ENCODE measurements around the gene TMEM239.
"Not testable (repeated sequence)": the region's sequence is repeated elsewhere in the genome, so short reads cannot be mapped to it uniquely, and the experiment has no call there.

TMEM239 gene

DNA sequence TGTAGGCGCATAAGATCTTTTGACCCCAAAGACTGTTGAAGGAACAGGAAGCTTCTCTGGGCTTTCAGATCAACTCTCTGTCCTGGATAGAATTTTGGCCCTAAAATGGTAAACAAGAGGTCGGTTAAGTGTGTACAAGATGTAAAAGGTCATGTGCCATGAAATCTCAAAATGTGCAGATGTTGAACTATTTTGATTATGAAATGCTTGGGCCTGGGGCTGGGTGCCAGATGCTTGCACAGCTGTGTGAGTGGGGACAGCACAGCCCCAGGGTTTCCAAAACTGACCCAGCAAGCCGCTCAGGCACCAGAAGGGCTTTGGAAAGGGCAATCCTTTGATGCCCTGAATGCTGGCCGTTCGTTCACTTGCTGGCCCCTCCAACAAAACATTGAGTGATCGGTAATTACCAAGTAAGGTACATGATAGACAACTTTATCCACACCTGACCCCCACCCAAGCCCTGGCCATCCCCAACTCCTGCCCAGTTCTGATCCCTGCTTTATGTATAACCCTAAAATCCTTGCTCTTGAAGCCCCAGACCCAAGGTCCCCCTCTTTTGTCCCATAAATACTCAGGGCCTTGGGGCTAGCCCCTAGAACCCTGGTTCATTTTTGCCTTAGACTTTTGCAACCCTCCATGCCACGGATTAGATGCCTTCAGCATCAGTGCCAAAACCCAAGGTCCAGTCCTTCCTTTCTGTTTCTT is 1.9 kb downstream of the TMEM239 start:
- Histone ChIP-seq H3K9ac (ENCODE audit: low read length in 5 of 5) (no peak overlapping the region), H3K9me3 (ENCODE audit: control insufficient read depth in 5 of 5, low read length in 5 of 5) (no peaks in the 10 kb centered on the region), H3K27ac (ENCODE audit: low read depth, low read length) (peak overlapping the region; percentile 52), H3K4me1 (ENCODE audit: control insufficient read depth in 5 of 5, insufficient read depth in 5 of 5, low read length in 5 of 5) (peaks cover 4 to 71% (median 53%) of the 10 kb centered on the region in 5 donors), H3K4me3 (ENCODE audit: low read depth in 1 of 5, low read length in 5 of 5) (no peak overlapping the region), H3K27me3 (ENCODE audit: control insufficient read depth in 5 of 5, insufficient read depth in 4 of 5, low read length in 5 of 5) (peaks cover 0 to 13% (median 9%) of the 10 kb centered on the region in 5 donors), H3K36me3 (ENCODE audit: control insufficient read depth in 5 of 5, insufficient read depth in 5 of 5, low read length in 5 of 5) (no peaks in the 10 kb centered on the region)

DNA sequence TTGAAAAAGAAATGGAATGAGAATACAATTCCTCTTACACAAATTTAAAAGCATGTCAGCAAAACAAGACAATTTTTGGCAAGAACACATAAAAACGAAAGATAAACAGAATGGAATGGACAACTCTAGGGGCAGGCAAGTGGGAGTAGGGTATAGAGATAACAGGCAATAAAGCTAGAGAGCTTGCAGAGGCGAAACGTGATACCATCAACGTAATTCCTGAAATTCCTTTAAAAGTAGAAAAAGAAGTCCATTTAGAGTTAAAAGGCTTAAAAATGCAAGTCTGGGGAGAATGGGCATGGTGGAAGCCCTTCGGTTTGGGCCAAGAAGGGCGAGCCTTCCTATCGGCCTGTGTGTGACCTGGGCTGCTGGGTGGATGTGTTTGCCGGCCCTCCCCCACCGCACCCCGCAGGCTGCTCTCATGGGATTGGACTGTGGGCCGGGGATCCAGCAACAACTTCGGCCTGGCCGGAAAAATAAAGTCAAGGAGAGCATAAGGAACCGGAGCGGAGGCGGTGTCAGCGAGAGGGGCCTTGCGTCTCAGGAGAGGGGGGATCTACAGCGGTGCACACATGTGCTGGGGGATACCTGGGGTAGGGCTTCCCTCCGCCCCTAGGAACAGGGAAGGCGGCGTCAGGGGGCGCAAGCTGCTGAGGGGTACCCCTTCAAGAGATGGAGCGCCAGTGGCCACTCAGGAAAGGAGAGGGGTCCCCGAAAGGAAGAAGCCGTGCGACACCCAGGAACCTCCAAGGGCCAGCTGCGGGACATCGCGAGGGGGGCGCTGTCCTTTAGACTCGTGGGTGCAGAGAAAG is 4.1 kb downstream of the TMEM239 start:
- Histone ChIP-seq H3K27me3 (ENCODE audit: control insufficient read depth in 5 of 5, insufficient read depth in 4 of 5, low read length in 5 of 5) (peaks cover 0 to 13% (median 9%) of the 10 kb centered on the region in 5 donors), H3K9me3 (ENCODE audit: control insufficient read depth in 5 of 5, low read length in 5 of 5) (no peaks in the 10 kb centered on the region), H3K4me3 (ENCODE audit: low read depth in 1 of 5, low read length in 5 of 5) (peak overlapping the region in 1 of 5 donors; percentile 6), H3K9ac (ENCODE audit: low read length in 5 of 5) (no peak overlapping the region), H3K4me1 (ENCODE audit: control insufficient read depth in 5 of 5, insufficient read depth in 5 of 5, low read length in 5 of 5) (peaks cover 2 to 58% (median 41%) of the 10 kb centered on the region in 5 donors), H3K27ac (ENCODE audit: low read depth, low read length) (no peak overlapping the region), H3K36me3 (ENCODE audit: control insufficient read depth in 5 of 5, insufficient read depth in 5 of 5, low read length in 5 of 5) (no peaks in the 10 kb centered on the region)

DNA sequence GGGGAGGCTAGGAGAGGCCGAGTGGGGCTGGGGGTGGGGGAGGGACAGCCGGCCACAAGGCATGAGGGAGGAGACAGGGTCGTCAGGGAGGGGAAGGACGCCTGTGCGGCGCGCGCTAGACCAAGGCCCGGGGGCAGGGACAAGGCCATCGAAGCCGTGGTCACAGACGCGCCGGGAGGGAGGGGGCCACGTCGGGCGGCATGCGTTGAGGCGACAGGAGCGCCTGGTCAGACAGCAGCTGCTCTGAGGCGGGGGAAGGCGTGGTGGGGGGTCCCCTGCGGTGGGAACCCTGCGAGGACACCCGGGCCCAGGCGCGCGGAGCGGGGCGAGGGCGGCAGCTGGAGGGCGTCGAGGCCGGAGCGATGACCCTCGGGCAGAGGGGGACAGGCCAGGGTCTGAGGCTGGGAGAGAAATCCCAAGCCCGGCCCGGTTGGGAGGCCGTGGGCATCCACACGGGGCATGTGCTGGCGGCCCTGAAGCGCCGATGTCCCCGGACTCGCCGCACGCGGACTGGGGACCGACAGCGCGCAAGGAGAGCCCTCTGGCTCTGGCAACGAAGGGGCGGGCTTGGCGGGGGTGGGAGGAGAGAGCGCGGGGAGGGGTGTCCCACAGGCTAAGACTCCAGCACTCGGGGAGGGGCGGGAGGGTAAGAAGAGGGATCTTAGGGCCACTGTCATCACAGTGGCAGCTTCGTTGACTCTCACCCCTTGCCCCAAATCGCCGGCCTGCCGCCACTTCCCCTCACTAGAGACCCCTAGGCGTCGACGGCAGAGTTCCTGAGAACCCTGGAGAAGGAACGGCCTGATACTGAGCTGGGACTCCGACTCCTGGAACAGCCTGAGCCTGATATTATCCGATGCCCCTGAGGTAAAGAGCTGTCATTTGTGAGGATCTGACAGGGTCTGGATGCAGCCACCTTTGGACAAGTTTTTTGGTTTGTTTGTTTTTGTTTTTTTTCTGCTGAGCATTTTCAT is 5.0 kb downstream of the TMEM239 start:
- Histone ChIP-seq H3K9ac (ENCODE audit: low read length in 5 of 5) (no peak overlapping the region), H3K4me3 (ENCODE audit: low read depth in 1 of 5, low read length in 5 of 5) (peak overlapping the region in 1 of 5 donors; percentile 26), H3K9me3 (ENCODE audit: control insufficient read depth in 5 of 5, low read length in 5 of 5) (no peaks in the 10 kb centered on the region), H3K36me3 (ENCODE audit: control insufficient read depth in 5 of 5, insufficient read depth in 5 of 5, low read length in 5 of 5) (no peaks in the 10 kb centered on the region), H3K27me3 (ENCODE audit: control insufficient read depth in 5 of 5, insufficient read depth in 4 of 5, low read length in 5 of 5) (peaks cover 0 to 13% (median 9%) of the 10 kb centered on the region in 5 donors), H3K4me1 (ENCODE audit: control insufficient read depth in 5 of 5, insufficient read depth in 5 of 5, low read length in 5 of 5) (peaks cover 2 to 50% (median 37%) of the 10 kb centered on the region in 5 donors), H3K27ac (ENCODE audit: low read depth, low read length) (no peak overlapping the region)

DNA sequence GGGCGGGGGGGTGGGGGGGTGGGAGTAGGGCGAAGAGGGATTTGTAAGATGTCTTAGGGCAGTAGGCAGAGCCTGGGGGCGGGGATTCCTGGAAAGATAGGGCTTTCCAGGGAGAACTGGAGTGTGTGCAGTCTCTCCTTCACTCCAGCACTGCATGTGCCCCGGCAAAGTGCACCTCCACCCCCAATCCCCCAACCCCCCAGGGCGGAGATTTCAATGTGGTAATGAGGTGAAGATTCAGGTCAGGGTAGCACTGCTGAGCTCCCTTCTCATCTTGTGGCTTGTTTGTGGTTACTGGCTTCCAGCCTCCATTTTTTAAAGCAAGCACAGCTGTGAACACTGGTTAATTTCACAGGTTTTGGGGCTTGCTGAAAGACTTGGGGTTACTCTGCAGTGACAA is 5.9 kb downstream of the TMEM239 start:
- no peaks in the 10 kb centered on the region for H3K36me3 ChIP-seq (ENCODE audit: control insufficient read depth in 5 of 5, insufficient read depth in 5 of 5, low read length in 5 of 5)
- H3K4me3 ChIP-seq (ENCODE audit: low read depth in 1 of 5, low read length in 5 of 5), result no peak overlapping the region
- H3K9ac ChIP-seq (ENCODE audit: low read length in 5 of 5), result no peak overlapping the region
- peaks cover 0 to 13% (median 9%) of the 10 kb centered on the region in 5 donors for H3K27me3 ChIP-seq (ENCODE audit: control insufficient read depth in 5 of 5, insufficient read depth in 4 of 5, low read length in 5 of 5)
- H3K27ac ChIP-seq (ENCODE audit: low read depth, low read length), result no peak overlapping the region
- peaks cover 2 to 44% (median 34%) of the 10 kb centered on the region in 5 donors for H3K4me1 ChIP-seq (ENCODE audit: control insufficient read depth in 5 of 5, insufficient read depth in 5 of 5, low read length in 5 of 5)
- no peaks in the 10 kb centered on the region for H3K9me3 ChIP-seq (ENCODE audit: control insufficient read depth in 5 of 5, low read length in 5 of 5)

DNA sequence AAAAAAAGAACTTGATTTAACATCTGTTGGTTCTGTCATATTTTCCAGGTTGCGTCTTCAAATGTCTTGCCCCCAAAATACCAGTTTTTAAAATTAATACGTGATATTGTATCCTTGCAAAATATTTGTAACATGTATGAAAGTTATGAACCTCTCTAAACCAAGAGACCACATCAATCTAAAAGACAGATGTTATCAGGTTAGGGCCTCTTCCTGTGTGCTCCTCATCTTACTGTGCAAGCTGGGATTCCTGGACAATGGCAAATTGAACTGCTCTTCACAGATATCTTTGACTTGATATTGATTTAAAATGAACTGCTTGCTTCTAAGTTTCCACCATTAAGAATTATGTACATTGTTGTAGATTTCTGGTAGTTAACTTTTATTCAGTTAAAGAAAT is 9.6 kb downstream of the TMEM239 start:
- no peak overlapping the region for H3K9ac ChIP-seq (ENCODE audit: low read length in 5 of 5)

DNA sequence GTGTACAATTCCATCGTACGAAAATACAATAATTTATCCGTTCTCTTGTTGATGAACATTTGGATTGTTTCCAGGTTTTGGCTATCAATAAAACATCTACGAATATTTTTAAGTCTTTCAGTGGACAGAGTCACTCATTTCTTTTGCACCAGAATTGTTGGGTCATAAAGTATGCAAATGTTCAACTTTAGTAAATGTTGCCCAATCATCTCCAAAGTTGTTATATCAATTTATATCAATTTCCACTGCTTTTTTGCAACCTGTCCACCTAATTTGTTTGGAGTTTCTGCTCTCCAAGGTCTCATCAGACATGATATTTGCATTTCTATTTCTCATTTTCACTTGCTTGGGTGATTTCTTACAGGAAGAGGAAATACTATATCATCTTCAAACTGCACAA is 10.5 kb downstream of the TMEM239 start:
- Histone ChIP-seq H3K9ac (ENCODE audit: low read length in 5 of 5) (no peak overlapping the region), H3K27ac (ENCODE audit: low read depth, low read length) (no peak overlapping the region), H3K36me3 (ENCODE audit: control insufficient read depth in 5 of 5, insufficient read depth in 5 of 5, low read length in 5 of 5) (no peaks in the 10 kb centered on the region), H3K27me3 (ENCODE audit: control insufficient read depth in 5 of 5, insufficient read depth in 4 of 5, low read length in 5 of 5) (peaks cover 0 to 5% (median 0%) of the 10 kb centered on the region in 5 donors), H3K9me3 (ENCODE audit: control insufficient read depth in 5 of 5, low read length in 5 of 5) (no peaks in the 10 kb centered on the region), H3K4me3 (ENCODE audit: low read depth in 1 of 5, low read length in 5 of 5) (no peak overlapping the region), H3K4me1 (ENCODE audit: control insufficient read depth in 5 of 5, insufficient read depth in 5 of 5, low read length in 5 of 5) (peaks cover 0 to 1% (median 0%) of the 10 kb centered on the region in 5 donors)

More for the DNA sequence above, 9.6 kb downstream of the TMEM239 start:
- H3K4me3 ChIP-seq (ENCODE audit: low read depth in 1 of 5, low read length in 5 of 5), result no peak overlapping the region
- H3K4me1 ChIP-seq (ENCODE audit: control insufficient read depth in 5 of 5, insufficient read depth in 5 of 5, low read length in 5 of 5), result peaks cover 0 to 8% (median 2%) of the 10 kb centered on the region in 5 donors
- H3K36me3 ChIP-seq (ENCODE audit: control insufficient read depth in 5 of 5, insufficient read depth in 5 of 5, low read length in 5 of 5), result no peaks in the 10 kb centered on the region
- H3K27ac ChIP-seq (ENCODE audit: low read depth, low read length), result no peak overlapping the region
- no peaks in the 10 kb centered on the region for H3K9me3 ChIP-seq (ENCODE audit: control insufficient read depth in 5 of 5, low read length in 5 of 5)
- H3K27me3 ChIP-seq (ENCODE audit: control insufficient read depth in 5 of 5, insufficient read depth in 4 of 5, low read length in 5 of 5), result peaks cover 0 to 7% (median 3%) of the 10 kb centered on the region in 5 donors

DNA sequence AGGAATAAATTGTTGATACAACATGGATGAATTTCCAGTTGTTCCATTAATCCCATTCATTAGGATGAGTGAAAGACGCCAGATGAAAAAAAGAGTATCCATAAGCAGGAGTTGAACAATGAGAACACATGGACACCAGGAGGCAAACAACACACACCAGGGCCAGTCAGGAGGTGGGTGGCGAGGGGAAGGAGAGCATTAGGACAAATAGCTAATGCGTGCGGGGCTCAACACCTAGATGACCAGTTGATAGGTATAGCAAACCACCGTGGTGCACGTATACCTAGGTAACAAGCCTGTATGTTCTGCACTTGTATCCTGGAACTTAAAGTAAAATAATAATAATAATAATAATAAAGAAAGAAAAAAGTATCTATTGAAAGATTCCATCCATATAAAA is 13.2 kb downstream of the TMEM239 start:
- no peaks in the 10 kb centered on the region for H3K36me3 ChIP-seq (ENCODE audit: control insufficient read depth in 5 of 5, insufficient read depth in 5 of 5, low read length in 5 of 5)
- no peaks in the 10 kb centered on the region for H3K4me1 ChIP-seq (ENCODE audit: control insufficient read depth in 5 of 5, insufficient read depth in 5 of 5, low read length in 5 of 5)
- no peak overlapping the region for H3K9ac ChIP-seq (ENCODE audit: low read length in 5 of 5)
- H3K27me3 ChIP-seq (ENCODE audit: control insufficient read depth in 5 of 5, insufficient read depth in 4 of 5, low read length in 5 of 5), result peaks cover 0 to 2% (median 0%) of the 10 kb centered on the region in 5 donors
- H3K4me3 ChIP-seq (ENCODE audit: low read depth in 1 of 5, low read length in 5 of 5), result no peak overlapping the region
- no peaks in the 10 kb centered on the region for H3K9me3 ChIP-seq (ENCODE audit: control insufficient read depth in 5 of 5, low read length in 5 of 5)
- H3K27ac ChIP-seq (ENCODE audit: low read depth, low read length), result no peak overlapping the region

DNA sequence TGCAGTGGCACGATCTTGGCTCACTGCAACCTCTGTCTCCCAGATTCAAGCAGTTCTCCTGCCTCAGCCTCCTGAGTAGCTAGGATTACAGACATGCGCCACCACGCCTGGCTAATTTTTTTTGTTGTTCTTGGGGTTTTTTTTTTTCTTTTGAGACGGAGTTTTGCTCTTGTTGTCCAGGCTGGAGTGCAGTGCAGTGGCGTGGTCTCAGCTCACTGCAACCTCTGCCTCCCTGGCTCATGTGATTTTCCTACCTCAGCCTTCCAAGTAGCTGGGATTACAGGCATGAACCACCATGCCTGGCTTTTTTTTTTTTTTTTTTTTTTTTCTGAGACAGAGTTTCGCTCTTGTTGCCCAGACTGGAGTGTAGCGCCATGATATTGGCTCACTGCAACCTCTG is 15.0 kb downstream of the TMEM239 start:
- not testable (repeated sequence) for H3K27ac ChIP-seq (ENCODE audit: low read depth, low read length); H3K27me3 ChIP-seq (ENCODE audit: control insufficient read depth in 5 of 5, insufficient read depth in 4 of 5, low read length in 5 of 5); H3K9ac ChIP-seq (ENCODE audit: low read length in 5 of 5); H3K4me1 ChIP-seq (ENCODE audit: control insufficient read depth in 5 of 5, insufficient read depth in 5 of 5, low read length in 5 of 5); H3K9me3 ChIP-seq (ENCODE audit: control insufficient read depth in 5 of 5, low read length in 5 of 5); H3K36me3 ChIP-seq (ENCODE audit: control insufficient read depth in 5 of 5, insufficient read depth in 5 of 5, low read length in 5 of 5); H3K4me3 ChIP-seq (ENCODE audit: low read depth in 1 of 5, low read length in 5 of 5)

DNA sequence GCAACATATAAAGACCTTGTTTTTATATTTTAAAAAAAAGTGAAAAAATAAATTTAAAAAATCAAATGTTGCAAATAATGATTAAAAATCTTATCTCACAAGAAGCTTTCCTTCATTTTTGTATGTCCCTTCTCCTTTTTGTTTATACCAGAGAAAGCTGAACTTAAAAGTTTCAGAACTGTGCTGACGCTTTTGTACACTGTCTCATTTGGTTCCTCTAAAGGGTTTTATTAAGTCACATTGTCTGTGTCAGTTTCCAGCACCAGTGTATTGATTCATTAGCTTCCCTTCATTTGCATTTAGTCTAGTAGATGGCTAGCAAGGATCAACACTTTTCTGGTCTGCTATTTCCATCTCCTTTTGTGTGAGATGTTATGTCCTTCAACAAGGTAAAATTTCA is 17.6 kb downstream of the TMEM239 start:
- no peak overlapping the region for H3K27ac ChIP-seq (ENCODE audit: low read depth, low read length)
- H3K9ac ChIP-seq (ENCODE audit: low read length in 5 of 5), result no peak overlapping the region
- H3K27me3 ChIP-seq (ENCODE audit: control insufficient read depth in 5 of 5, insufficient read depth in 4 of 5, low read length in 5 of 5), result no peaks in the 10 kb centered on the region
- no peaks in the 10 kb centered on the region for H3K9me3 ChIP-seq (ENCODE audit: control insufficient read depth in 5 of 5, low read length in 5 of 5)
- no peak overlapping the region for H3K4me3 ChIP-seq (ENCODE audit: low read depth in 1 of 5, low read length in 5 of 5)
- no peaks in the 10 kb centered on the region for H3K4me1 ChIP-seq (ENCODE audit: control insufficient read depth in 5 of 5, insufficient read depth in 5 of 5, low read length in 5 of 5)
- H3K36me3 ChIP-seq (ENCODE audit: control insufficient read depth in 5 of 5, insufficient read depth in 5 of 5, low read length in 5 of 5), result peaks cover 0 to 26% (median 13%) of the 10 kb centered on the region in 5 donors

Data from subcutaneous abdominal adipose tissue (tissue), 5 donors.